Panc1 (cell line): ENCODE measurements around the gene EEF1AKMT3. TPM values are rescaled to one million over a fixed set of nuclear protein-coding genes. Genes with fewer than 3 reads are reported as not detected.

Source experiments
- ATAC-seq: fragments of 200-7000 bp; cut with Tn5 transposase; 2 replicates; pipeline ENCODE4 v1.9.1; 2020; ENCODE audit warnings: mild to moderate bottlenecking, moderate library complexity
- BruUV-seq: library from RNA; stranded (reverse); fragments of 400-500 nt; replicated peaks from 2 replicates; lab custom pipeline; 2021; lab: Mats Ljungman, UMichigan
- CTCF ChIA-PET: fragments of 300-600 bp; sonication (Branson Sonifier 250); formaldehyde crosslinking; loops from one replicate; lab custom pipeline; 2022; ENCODE audit warnings: antibody characterized with exemption; lab: Charles Lee
- POLR2A ChIA-PET: fragments of 300-600 bp; sonication (Branson Sonifier 250); formaldehyde crosslinking; loops from one replicate; lab custom pipeline; 2022; ENCODE audit warnings: antibody characterized with exemption; lab: Charles Lee
- DNase-seq: peaks from one replicate; pipeline ENCODE4 v3.0.0-alpha.2; 2010; ENCODE audit warnings: low read depth, low spot score
- H3K27ac ChIP-seq: 2 replicates; pipeline ENCODE4 v1.5.1; 2011; ENCODE audit warnings: mild to moderate bottlenecking, low read length, inconsistent platforms
- H3K27me3 ChIP-seq: fragments of 200-500 bp; sonication (Bioruptor generic); 2 replicates; pipeline ENCODE4 v1.6.0; 2014; ENCODE audit warnings: low read length, inconsistent platforms; ENCODE audit not compliant: control insufficient read depth, insufficient read depth
- H3K36me3 ChIP-seq: fragments of 200-500 bp; sonication (Bioruptor generic); 2 replicates; pipeline ENCODE4 v1.5.1; 2014; ENCODE audit warnings: inconsistent platforms, mild to moderate bottlenecking, low read length, moderate library complexity; ENCODE audit not compliant: control insufficient read depth, insufficient read depth
- H3K4me1 ChIP-seq: 2 replicates; pipeline ENCODE4 v1.5.1; 2011; ENCODE audit warnings: inconsistent platforms, mild to moderate bottlenecking, low read length, moderate library complexity; ENCODE audit not compliant: control insufficient read depth, insufficient read depth
- H3K4me3 ChIP-seq, 2 experiments: 2 replicates each; pipeline ENCODE4 v1.5.1; 2011 to 2012; ENCODE audit warnings: low read depth in 2 of 2, low read length in 2 of 2, mild to moderate bottlenecking in 2 of 2, inconsistent platforms in 1 of 2, moderate library complexity in 1 of 2
- H3K9me3 ChIP-seq: fragments of 200-500 bp; sonication (Bioruptor generic); 2 replicates; pipeline ENCODE4 v1.5.1; 2014; ENCODE audit warnings: low read depth, mild to moderate bottlenecking, inconsistent platforms, low read length, moderate library complexity; ENCODE audit not compliant: control insufficient read depth, insufficient read depth
- CTCF ChIP-seq: fragments of 450-650 bp; IDR thresholded peaks from 2 replicates; pipeline ENCODE4 v1.5.1; 2017; ENCODE audit warnings: mild to moderate bottlenecking
- POLR2AphosphoS5 ChIP-seq: IDR thresholded peaks from 2 replicates; pipeline ENCODE4 v1.6.1; 2012; ENCODE audit warnings: mild to moderate bottlenecking, low read depth, low read length, moderate library complexity
- REST ChIP-seq, 2 experiments: IDR thresholded peaks; 2 replicates each; pipeline ENCODE4 v1.6.1; 2011 to 2012; ENCODE audit warnings: low read depth in 2 of 2, control low read depth in 1 of 2, low read length in 1 of 2, mild to moderate bottlenecking in 1 of 2, moderate library complexity in 1 of 2; ENCODE audit not compliant: insufficient read depth in 1 of 2
- SIN3A ChIP-seq: IDR thresholded peaks from 2 replicates; pipeline ENCODE4 v1.6.1; 2012; ENCODE audit warnings: low read depth, mild to moderate bottlenecking, low read length, moderate library complexity, borderline replicate concordance; ENCODE audit not compliant: insufficient read depth
- TCF7L2 ChIP-seq: IDR thresholded peaks from 2 replicates; pipeline ENCODE4 v1.6.1; 2011; ENCODE audit warnings: mild to moderate bottlenecking, low read depth, low read length, inconsistent platforms
- in situ Hi-C: cut with HindIII; loops from 2 replicates; pipeline ENCODE4 v1.10.0; 2016; ENCODE audit warnings: low sequenced_read_pairs, low pct_unique_long_range_greater_than_20kb
- intact Hi-C: fragments of 100-400 bp; cut with micrococcal nuclease; formaldehyde crosslinking; loops from one replicate; pipeline ENCODE4 v1.10.0; 2022; ENCODE audit not compliant: unreplicated experiment
- total RNA-seq: library from RNA; stranded (reverse); gene quantifications from one replicate; pipeline ENCODE4 v1.2.1, GENCODE V29; 2021; ENCODE audit not compliant: unreplicated experiment

Gene EEF1AKMT3
- total RNA-seq, 1 experiment from 2014 or later, result 7.4 TPM

GRCh38 chr12:57815177-57816000 lies 43.0 kb downstream of the EEF1AKMT3 start:
- Histone ChIP-seq H3K9me3 (no peaks in the 10 kb centered on the region), H3K27me3 (no peaks in the 10 kb centered on the region), H3K36me3 (no peaks in the 10 kb centered on the region), H3K4me3 (no peak overlapping the region), H3K4me1 (no peaks in the 10 kb centered on the region), H3K27ac (no peak overlapping the region)
- in situ Hi-C loops (no loop called here), intact Hi-C loops (no loop called here)
- TF ChIP-seq SIN3A (no peak), CTCF (no peak), POLR2AphosphoS5 (no peak; the same call in 1 of the 2 replicates), REST (IDR thresholded peaks at IDR 0.05; ENCODE audit: insufficient read depth in 1 of 2, low read depth in 2 of 2, low read length in 1 of 2) (no peak), TCF7L2 (no peak)
- POLR2A ChIA-PET, result no interaction called here
- ATAC-seq, result 0 out of 2 replicates have a peak, but pooled peaks have one; percentile 25
- no peak for DNase-seq
- CTCF ChIA-PET, result interaction anchor here (0.6 kb wide), 1 partner anchor 32 kb away, joined by 4 read pairs; no protein-coding TSS in a partner anchor
- no TSS peak for BruUV-seq

- in situ Hi-C loops (no loop called here), intact Hi-C loops (no loop called here)
- no peak overlapping the region for H3K27ac ChIP-seq
- ChIA-PET CTCF (interaction anchor here (0.6 kb wide), 1 partner anchor 16 kb away, joined by 4 read pairs; no protein-coding TSS in a partner anchor), POLR2A (no interaction called here)
- no peak for TF ChIP-seq POLR2AphosphoS5
- no peak for TF ChIP-seq SIN3A
- TF ChIP-seq REST (IDR thresholded peaks at IDR 0.05; ENCODE audit: insufficient read depth in 1 of 2, low read depth in 2 of 2, low read length in 1 of 2), result no peak
- no peak for TF ChIP-seq CTCF
- no peak for TF ChIP-seq TCF7L2
- no peak for DNase-seq
- no peaks in the 10 kb centered on the region for H3K9me3 ChIP-seq
- H3K36me3 ChIP-seq, result no peaks in the 10 kb centered on the region
- no peak for ATAC-seq
- no TSS peak for BruUV-seq
- no peaks in the 10 kb centered on the region for H3K4me1 ChIP-seq
- no peak overlapping the region for H3K4me3 ChIP-seq
- H3K27me3 ChIP-seq, result no peaks in the 10 kb centered on the region
These were observed 43.8 kb downstream of the EEF1AKMT3 start for GRCh38 chr12:57816001-57816854.
